Measurements from ENCODE around the gene DET1.

DET1 gene

DNA sequence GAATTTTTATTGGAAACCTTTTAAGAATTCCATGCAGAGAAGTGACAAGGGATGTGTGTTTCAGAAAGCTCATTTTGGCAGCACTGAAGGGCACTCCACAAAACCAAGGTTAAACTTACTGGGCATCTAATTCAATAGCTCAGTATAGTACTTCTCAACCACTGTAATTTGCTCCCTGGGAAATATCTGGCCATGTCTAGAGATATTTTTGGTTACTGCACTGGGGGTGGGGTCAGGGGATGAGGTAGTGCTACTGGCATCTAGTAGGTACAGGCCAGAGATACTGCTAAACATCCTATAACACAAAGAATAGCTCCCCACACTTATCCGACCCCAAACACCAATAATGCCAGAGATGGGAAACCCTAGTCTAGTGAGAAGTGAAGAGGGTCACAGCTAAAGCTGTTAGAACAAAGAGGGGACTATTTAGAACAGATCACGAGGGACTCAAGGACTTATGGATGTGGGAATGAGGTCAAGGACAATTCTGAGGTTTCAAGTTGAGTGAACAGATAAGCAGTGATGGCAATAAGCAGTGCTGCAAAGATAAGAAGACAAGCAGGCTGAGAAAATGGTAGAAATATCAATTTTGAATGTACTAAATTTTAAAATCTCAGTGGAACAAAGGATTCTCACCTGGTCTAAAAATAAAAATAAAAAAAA is 82.5 kb downstream of the DET1 start:
- DNase-seq = no peak
